Lower leg skin (tissue), 4 donors: Measurements from ENCODE around the gene MS4A13. TPM values are rescaled to one million over a fixed set of nuclear protein-coding genes. Genes with fewer than 3 reads are reported as not detected.
"Not testable (repeated sequence)": the region's sequence is repeated elsewhere in the genome, so short reads cannot be mapped to it uniquely, and the experiment has no call there.

Experiments used
- DNase-seq, 2 donors: peaks; one replicate each; pipeline ENCODE4 v3.0.0-alpha.2; 2019; ENCODE audit warnings: low spot score in 2 of 2
- H3K4me3 ChIP-seq: fragments of 200-600 bp; sonication (generic); 2 replicates; pipeline ENCODE4 v1.5.1; 2017; ENCODE audit warnings: mild to moderate bottlenecking, low read depth; ENCODE audit not compliant: poor library complexity, severe bottlenecking
- CTCF ChIP-seq, 3 donors: fragments of 450-650 bp; IDR thresholded peaks; one replicate each; pipeline ENCODE4 v1.5.1; 2016; ENCODE audit warnings: antibody characterized with exemption in 3 of 3, mild to moderate bottlenecking in 3 of 3, moderate library complexity in 2 of 3
- POLR2A ChIP-seq, 2 donors: fragments of 450-650 bp; IDR thresholded peaks; one replicate each; pipeline ENCODE4 v1.6.1; 2016 to 2017; ENCODE audit warnings: antibody characterized with exemption in 2 of 2, mild to moderate bottlenecking in 1 of 2, moderate library complexity in 1 of 2
- WGBS, 2 donors: methylation state at CpG; one replicate each; pipeline ENCODE4 v1.1.5; 2018; 5-methylcytosine and 5-hydroxymethylcytosine counted together
- intact Hi-C: fragments of 100-400 bp; cut with DNase I; formaldehyde crosslinking; loops from one replicate; pipeline ENCODE4 v1.15.0; 2023; ENCODE audit warnings: low total_unique reads
- total RNA-seq, 4 donors: library from RNA; depleted of rRNA; stranded (reverse); fragments of >200 nt; gene quantifications; one replicate each; pipeline ENCODE4 v1.1.0, GENCODE V29; 2016

MS4A13 gene
- total RNA-seq, 4 donors from 2014 or later: not detected

DNA sequence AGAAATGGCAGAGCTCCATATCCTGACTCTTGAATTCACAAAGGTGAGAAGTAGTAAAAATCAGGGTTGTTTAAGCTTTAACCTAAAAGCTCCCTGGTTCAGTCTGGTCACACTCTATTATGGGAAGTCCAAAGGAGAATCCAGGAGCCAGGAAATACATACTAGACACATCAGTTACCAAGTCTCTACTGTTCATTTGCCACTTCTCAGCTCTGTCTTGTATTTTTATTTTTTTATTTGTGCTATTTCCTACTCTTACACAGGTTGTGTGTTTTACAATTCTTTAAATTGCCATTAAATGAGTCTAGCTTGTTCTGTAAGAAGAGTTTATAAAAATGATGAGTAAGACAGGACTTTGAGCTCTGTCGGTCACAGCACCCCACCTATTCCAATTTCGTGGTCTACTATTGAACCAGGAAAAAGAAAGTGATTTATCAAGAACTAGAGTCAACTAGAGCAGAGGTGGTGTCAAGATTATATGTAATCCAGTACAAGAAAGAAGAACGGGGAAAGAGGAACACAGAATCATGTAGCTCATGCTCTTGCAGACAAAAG, 12.9 kb upstream of the MS4A13 start:
- no peak for DNase-seq
- intact Hi-C loops: no loop called here
- no peak overlapping the region for H3K4me3 ChIP-seq
- WGBS, 2 donors: 74 to 76% methylated on average over 3 of the region's 3 CpGs
- no peak for TF ChIP-seq CTCF (IDR thresholded peaks at IDR 0.05)
- TF ChIP-seq POLR2A (IDR thresholded peaks at IDR 0.05): no peak

- TF ChIP-seq POLR2A (IDR thresholded peaks at IDR 0.05): no peak
- TF ChIP-seq CTCF (IDR thresholded peaks at IDR 0.05): no peak
- 71 to 80% methylated on average over 3 of the region's 3 CpGs for WGBS, 2 donors
Measured at GRCh38 chr11:60504219-60504905, 10.8 kb upstream of the MS4A13 start.

DNA sequence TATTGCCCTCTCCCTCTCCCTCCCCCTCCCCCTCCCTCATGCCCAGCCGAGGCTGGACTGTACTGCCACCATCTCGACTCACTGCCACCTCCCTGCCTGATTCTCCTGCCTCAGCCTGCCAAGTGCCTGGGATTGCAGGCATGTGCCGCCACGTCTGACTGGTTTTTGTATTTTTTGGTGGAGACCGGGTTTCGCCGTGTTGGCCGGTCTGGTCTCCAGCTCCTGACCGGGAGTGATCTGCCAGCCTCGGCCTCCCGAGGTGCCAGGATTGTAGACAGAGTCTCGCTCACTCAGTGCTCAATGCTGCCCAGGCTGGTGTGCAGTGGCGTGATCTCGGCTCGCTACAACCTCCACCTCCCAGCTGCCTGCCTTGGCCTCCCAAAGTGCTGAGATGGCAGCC, 5.6 kb upstream of the MS4A13 start:
- H3K4me3 ChIP-seq, DNase-seq, intact Hi-C loops: not testable (repeated sequence)
- WGBS, 2 donors: 82 to 88% methylated on average over 13 to 15 of the region's 15 CpGs

More at GRCh38 chr11:60504219-60504905, 10.8 kb upstream of the MS4A13 start:
- intact Hi-C loops: no loop called here
- H3K4me3 ChIP-seq: no peak overlapping the region
- no peak for DNase-seq

GRCh38 chr11:60510209-60510608, 5.0 kb upstream of the MS4A13 start:
- WGBS, 2 donors: 91 to 92% methylated on average over 10 to 25 of the region's 28 CpGs
- H3K4me3 ChIP-seq, DNase-seq, intact Hi-C loops: not testable (repeated sequence)

DNA sequence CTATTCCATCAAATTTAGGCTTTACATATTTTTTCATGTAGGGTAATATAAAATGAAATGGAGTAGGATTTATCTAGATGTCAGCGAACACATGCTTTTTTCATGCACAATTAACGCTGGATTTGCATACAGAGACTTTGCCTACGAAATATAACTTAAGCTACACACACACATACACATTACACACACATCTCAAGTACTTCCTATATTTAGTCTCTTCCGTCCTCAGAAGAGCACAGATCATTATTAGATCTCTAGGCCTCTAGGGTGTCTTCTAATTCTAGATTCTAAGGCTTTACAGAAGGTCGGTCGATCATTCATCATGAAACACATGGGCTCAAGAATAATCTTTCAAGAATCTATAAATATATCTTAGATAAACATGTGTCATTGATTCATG, 3.8 kb upstream of the MS4A13 start:
- WGBS, 2 donors: 62 to 63% methylated on average over 6 of the region's 6 CpGs
- intact Hi-C loops: no loop called here
- no peak for DNase-seq
- no peak for TF ChIP-seq POLR2A (IDR thresholded peaks at IDR 0.05)
- no peak for TF ChIP-seq CTCF (IDR thresholded peaks at IDR 0.05)
- H3K4me3 ChIP-seq: no peak overlapping the region

DNA sequence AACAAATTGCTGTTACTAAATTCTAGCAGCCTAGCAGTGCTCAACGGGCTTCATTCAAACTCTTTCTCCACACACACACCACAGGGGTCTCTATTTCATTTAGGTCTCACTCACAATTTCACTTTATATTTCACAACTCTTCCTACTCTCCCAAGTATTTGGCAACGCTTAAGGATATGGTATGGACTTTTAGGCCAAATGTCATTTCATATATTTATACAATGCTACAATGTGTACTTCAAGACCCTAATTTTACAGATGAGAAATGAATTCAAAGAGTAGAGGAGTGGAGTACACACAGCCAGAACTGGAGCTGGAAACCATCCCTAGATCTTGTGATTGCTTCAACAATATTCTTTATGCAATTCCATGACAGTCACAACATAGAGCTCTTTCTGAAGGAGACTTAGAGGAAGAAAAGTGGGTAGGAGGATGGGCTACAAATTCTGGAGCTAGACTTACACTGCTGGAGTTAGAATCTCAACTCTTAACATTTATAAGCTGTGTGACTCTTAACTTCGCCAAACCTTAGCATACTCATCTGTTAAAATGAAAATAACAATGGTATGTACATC, 2.5 kb upstream of the MS4A13 start:
- no peak overlapping the region for H3K4me3 ChIP-seq
- intact Hi-C loops: no loop called here
- WGBS, 2 donors: 78 to 81% methylated on average over 3 of the region's 3 CpGs
- no peak for TF ChIP-seq POLR2A (IDR thresholded peaks at IDR 0.05)
- no peak for TF ChIP-seq CTCF (IDR thresholded peaks at IDR 0.05)
- DNase-seq: no peak
